HG03469 (cell line): Measurements from ENCODE around the gene ERP44.
"Not testable (repeated sequence)": the region's sequence is repeated elsewhere in the genome, so short reads cannot be mapped to it uniquely, and the experiment has no call there.

Source experiments
- ATAC-seq: cut with Tn5 transposase; IDR thresholded peaks from one replicate; pipeline ENCODE4 v1.9.1; 2021; ENCODE audit warnings: mild to moderate bottlenecking, moderate library complexity, moderate number of reproducible peaks; ENCODE audit not compliant: unreplicated experiment

The ERP44 gene

GRCh38 chr9:100098887-100099721 lies at the start of gene ERP44, which contains the start of gene INVS:
ERP44 (minus strand) TSS chr9:100099000; CDS start chr9:100098840, 160 bp downstream.
INVS (plus strand) TSS chr9:100099243; CDS start chr9:100104522, 5,279 bp downstream.
- peak; percentile 89 for ATAC-seq

DNA sequence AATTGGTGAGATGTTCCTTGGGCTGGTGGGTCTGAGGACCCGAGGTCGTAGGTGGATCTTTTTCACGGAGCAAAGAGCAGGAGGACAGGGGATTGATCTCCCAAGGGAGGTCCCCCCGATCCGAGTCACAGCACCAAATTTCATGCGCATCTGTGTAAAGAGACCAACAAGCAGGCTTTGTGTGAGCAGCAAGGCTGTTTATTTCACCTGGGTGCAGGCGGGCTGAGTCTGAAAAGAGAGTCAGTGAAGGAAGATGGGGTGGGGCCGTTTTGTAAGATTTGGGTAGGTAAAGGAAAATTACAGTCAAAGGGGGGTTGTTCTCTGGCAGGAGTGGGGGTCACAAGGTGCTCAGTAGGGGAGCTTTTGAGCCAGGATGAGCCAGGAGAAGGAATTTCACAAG lies 47.2 kb upstream of the ERP44 start:
- ATAC-seq, result not testable (repeated sequence)

- ATAC-seq, result not testable (repeated sequence)
Observed at GRCh38 chr9:100145167-100145934, 46.6 kb upstream of the ERP44 start.

- not testable (repeated sequence) for ATAC-seq
Observed at GRCh38 chr9:100141862-100142261, 43.1 kb upstream of the ERP44 start.

GRCh38 chr9:100140303-100140702 lies 41.5 kb upstream of the ERP44 start:
- ATAC-seq, result not testable (repeated sequence)

- not testable (repeated sequence) for ATAC-seq
Observed at GRCh38 chr9:100136799-100137198, 38.0 kb upstream of the ERP44 start.

DNA sequence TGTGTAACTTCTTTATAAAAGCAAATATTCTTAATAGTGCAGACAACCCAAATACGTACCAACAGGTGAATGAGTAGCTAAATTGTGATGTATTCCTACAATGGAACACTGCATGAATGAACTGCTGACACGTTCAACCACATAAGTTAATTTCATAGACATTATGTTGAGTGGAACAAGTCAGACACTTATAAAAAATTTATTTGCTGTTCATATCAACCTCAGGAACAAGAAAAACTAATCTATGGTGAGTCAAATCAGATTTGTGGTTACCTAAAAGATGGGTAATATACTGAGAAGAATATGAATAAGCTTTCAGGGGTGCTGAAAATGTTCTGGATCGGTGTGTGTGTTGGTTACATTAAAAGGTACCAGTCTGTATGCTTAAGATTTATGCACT lies 35.9 kb upstream of the ERP44 start:
- ATAC-seq, result no peak

- ATAC-seq, result no peak
Observed at GRCh38 chr9:100131875-100132430, 33.2 kb upstream of the ERP44 start.

DNA sequence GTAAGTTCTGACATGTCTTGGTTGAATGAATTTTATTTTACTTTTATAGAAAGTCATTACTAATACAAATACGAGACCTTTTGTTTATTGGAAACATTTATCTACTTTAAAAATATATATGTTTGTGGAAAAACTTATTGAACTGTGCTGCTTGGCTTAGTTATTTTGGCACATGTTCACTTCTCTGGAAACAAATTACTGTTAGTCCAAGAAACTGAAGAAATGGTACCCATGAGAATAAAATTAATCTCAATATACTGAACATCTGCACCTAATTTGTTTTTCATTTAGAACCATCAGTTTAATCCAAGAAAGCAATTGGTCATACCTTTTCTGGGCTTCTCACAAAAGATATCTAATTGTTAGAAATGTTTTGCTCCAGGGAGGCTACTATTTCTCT lies 32.4 kb upstream of the ERP44 start:
- ATAC-seq, result no peak

DNA sequence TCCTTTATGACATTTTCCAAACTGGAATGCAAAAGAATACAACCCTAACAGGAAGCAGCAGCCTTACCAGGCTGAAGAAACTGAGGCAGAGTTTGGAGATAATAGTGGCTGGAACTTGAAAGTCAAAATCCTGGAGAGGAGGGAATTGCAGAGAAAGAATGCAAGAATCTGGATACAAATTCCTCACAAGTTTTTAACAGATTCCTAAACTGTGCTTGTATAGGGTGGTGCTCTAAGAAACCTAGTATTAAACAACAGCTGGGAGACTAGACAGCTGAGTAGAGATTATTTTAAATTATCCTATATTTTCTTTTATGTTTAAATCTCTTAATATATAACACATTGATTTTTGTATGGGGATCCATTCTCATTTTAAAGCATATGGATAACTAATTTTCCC lies 31.0 kb upstream of the ERP44 start:
- no peak for ATAC-seq

DNA sequence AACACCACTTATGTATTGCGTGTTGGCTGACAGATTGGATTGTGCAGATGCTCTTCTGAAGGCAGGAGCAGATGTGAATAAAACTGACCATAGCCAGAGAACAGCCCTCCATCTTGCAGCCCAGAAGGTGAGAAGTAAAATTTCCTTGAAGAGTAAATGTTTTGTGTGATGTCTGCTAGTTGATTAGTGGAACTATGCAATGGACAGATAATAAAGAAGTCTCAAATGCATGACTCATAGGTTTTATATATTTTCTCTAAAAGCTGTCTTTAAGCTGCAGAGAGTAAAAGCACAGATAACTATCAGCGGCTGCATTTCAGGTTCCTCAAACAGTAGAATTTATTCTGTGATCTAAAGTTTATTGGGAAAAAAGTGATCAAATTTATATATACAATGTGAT lies 27.6 kb upstream of the ERP44 start:
- ATAC-seq, result no peak

DNA sequence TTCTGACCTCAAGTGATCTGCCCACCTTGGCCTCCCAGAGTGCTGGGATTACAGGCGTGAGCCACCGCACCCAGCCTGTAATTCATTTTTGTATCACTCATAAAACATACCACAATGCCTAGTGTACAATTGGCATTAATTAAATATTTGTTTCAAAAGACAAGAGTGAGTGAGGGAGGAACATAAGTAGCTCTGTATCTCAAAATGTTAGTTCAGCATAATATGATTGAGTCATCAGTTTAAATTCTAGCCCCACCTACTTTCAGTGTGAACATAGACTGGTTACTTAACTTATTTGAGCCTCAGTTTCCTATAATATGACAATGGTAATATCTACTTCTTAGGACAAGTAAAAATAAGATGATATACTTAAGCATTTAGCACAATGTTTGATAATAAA lies 27.1 kb upstream of the ERP44 start:
- no peak for ATAC-seq

GRCh38 chr9:100125236-100125635 lies 26.4 kb upstream of the ERP44 start:
- ATAC-seq, result no peak

DNA sequence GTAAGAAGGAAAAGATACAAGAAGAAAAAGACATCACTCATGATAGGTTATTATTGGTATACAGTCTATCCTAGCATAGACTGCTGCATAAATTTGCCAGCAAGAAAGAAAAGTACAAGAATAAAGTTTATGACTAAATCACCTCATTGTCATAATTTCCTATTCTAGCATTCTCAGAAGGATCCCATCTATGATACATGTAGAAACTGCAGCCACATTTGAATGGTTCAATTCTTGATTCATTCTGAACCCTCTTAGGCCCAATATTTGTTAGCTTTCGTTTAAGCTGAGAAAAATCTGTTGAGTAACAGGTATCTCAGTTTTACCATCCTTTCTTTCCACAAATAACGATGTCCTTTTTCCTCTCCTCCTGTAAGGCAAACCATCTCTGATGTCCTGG lies 21.5 kb upstream of the ERP44 start:
- ATAC-seq, result no peak

- ATAC-seq, result no peak
Observed at GRCh38 chr9:100117316-100117715, 18.5 kb upstream of the ERP44 start.

DNA sequence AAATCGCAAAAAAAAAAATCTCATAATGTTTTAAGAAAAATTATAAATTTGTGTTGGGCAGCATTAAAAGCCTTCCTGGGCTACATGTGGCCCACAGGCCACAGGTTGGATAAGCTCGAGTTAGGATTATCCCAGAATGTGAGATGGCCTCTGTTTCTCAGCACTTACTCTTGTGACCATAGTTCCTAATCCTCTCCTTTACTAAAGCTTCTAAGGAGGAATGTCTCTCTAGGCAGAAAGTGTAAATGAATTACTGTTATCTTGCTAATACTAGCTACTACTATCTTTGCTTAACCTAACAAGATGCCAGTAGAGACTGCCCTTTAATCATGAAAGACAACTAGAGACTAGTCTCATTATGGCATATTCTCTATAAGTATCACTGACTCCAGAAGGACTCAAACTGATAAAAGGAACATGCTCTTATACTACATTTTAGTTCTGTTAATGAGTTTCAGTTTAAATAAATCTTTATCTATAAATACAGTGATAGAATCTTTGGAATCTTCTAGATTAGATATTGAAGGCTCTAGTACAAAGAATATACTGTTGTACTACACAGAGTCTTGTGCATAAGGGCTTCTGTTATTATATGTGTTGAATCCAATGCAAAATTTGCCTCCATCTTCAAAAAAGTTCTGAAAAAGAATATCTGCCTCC lies 14.0 kb upstream of the ERP44 start:
- ATAC-seq, result no peak

- ATAC-seq, result no peak
Observed at GRCh38 chr9:100111235-100111634, 12.4 kb upstream of the ERP44 start.

DNA sequence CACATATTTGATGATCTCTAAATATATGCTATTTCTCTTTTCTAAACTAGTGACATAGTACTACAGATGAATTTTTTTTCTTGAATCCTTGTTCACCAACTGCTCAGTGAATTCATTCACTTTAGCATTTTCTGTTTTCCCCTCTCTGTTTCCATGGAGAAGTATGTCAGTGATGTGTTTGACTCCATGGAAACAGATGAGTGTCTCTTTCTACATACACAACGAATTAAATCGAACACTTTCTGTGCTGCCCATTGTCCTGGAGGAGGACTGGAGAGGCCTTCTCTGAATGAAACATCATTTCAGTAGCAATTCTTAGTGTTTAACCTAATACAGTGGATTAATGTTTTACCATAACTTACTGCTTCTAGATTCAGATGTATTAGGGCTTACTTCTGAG lies 9.8 kb upstream of the ERP44 start:
- no peak for ATAC-seq

- no peak for ATAC-seq
Observed at GRCh38 chr9:100106616-100107015, 7.8 kb upstream of the ERP44 start.

DNA sequence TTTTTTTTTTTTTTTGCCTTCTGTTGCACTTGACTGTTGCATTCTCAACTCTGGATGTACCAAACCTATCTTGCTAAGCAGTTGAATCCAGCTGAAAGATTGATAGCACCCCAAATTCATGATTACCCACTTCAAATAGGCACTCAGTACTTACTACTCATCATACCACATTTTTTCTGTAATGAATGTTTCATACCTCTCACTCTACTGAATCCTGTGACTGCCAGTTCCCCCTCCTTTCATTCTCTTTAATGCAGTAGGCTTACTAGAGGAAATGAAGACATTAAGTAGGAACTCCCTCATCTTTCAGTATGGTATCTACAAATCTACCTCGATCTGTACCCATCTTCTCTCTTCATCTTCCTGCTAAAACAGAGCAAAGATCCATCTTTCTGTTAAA lies 7.1 kb upstream of the ERP44 start:
- ATAC-seq, result no peak

DNA sequence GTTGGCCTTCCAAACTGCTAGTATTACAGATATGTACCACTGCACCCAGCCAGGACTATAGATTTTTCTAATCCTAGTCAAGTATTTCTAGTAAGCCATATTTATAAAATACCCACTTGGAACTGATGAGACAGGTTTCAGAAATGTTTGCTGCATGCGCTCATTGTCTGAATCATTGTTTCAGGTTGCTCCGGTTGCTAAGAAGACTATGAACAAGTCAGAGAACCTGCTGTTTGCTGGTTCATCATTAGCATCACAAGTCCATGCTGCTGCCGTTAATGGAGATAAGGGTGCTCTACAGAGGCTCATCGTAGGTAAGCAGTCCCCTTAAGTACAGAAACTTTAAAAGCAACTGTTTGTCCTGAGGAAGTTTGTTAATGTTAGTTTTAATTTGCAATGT lies 5.5 kb upstream of the ERP44 start:
- ATAC-seq, result no peak
